ENCODE data around the gene ORMDL1. TPM values are rescaled to one million over a fixed set of nuclear protein-coding genes. Genes with fewer than 3 reads are reported as not detected.

The ORMDL1 gene
- total RNA-seq (2012; rRNA removed): 35.8 and 39.2 TPM in 2 replicates
- polyA plus RNA-seq (2012; rRNA removed): 48.7 and 66.8 TPM in 2 replicates
- 5.4 and 10.2 TPM in 2 replicates for polyA plus RNA-seq (2012; cell fraction: cytosol; rRNA removed)
- polyA plus RNA-seq (2012; cell fraction: nucleus; rRNA removed; ENCODE audit: low replicate concordance): 49.9 and 616 TPM in 2 replicates
- Bru-seq, nascent RNA: percentile 87 among the genes with signal in this experiment
- BruChase-seq, experiment 1, labeled RNA remaining after a 6-hour chase: percentile 82 among the genes with signal in this experiment
- percentile 84 among the genes with signal in this experiment for BruChase-seq, experiment 2, labeled RNA remaining after a 2-hour chase
- long read RNA-seq, transcript ORMDL1-203 (4 exons, 2,009 nt): minor isoform, 18 of 98 reads
- long read RNA-seq, transcript ORMDL1-202 (5 exons, 1,137 nt): minor isoform, 12 of 98 reads
- long read RNA-seq, transcript ORMDL1-201 (3 exons, 2,692 nt): major isoform, 39 of 98 reads
- long read RNA-seq, partial matches to known transcripts: 14 of 98 reads
- long read RNA-seq, other reads (novel, unspliced or antisense): 15 of 98 reads

GRCh38 chr2:189783927-189784867, at the start of gene ORMDL1, which contains the start of gene PMS1:
Gene ORMDL1, minus strand, starts transcription at chr2:189784339. Its CDS starts 1,744 bp downstream, at chr2:189782595.
Gene PMS1, plus strand, starts transcription at chr2:189784450. Its CDS starts 7,360 bp downstream, at chr2:189791810.
- DNase-seq (peak; percentile 95), ATAC-seq (ENCODE audit: low read depth) (peak; percentile 98)
- Histone ChIP-seq H3K14ac (replicated peaks; ENCODE audit: low read depth, low read length) (peak within 1 kb of the TSS; percentile 96), H3K56ac (ENCODE audit: extremely low read depth, insufficient read depth, low read length) (peak within 1 kb of the TSS; percentile 89), H2BK20ac (ENCODE audit: low read depth, low read length) (0 out of 2 replicates have a peak within 1 kb of the TSS, but pooled peaks have one; percentile 48), H4K20me1 (ENCODE audit: insufficient read depth, low read length) (peaks cover 3% of the 10 kb centered on the region), H3K4me1 (ENCODE audit: control insufficient read depth, insufficient read depth, low read length) (peaks cover 4% of the 10 kb centered on the region; the same call in 1 of the 2 replicates), H3K18ac (ENCODE audit: low read depth, low read length) (peak within 1 kb of the TSS; percentile 58), H3K9me3 (ENCODE audit: control insufficient read depth, insufficient read depth, low read length) (no peaks in the 10 kb centered on the region), H2BK120ac (ENCODE audit: low read depth, low read length) (peak within 1 kb of the TSS; percentile 81), H3K27me3 (ENCODE audit: control insufficient read depth, insufficient read depth, low read length) (no peaks in the 10 kb centered on the region), H2BK15ac (ENCODE audit: low read depth, low read length) (peak within 1 kb of the TSS; percentile 59; the same call in 1 of the 3 replicates), H2AK9ac (replicated peaks; ENCODE audit: low read depth, low read length, poor library complexity) (peak within 1 kb of the TSS; percentile 92), H3K4me3 (ENCODE audit: insufficient read depth, low read depth, low read length) (peak within 1 kb of the TSS; percentile 80), H3K9me1 (ENCODE audit: insufficient read depth, low read length) (no peaks in the 10 kb centered on the region; the same call in 1 of the 2 replicates), H3K9ac (ENCODE audit: low read depth, low read length) (peak within 1 kb of the TSS; percentile 85), H2AFZ (replicated peaks; ENCODE audit: low read length, poor library complexity) (peak within 1 kb of the TSS; percentile 99), H3K4ac (ENCODE audit: low read depth, low read length) (peak within 1 kb of the TSS; percentile 90), H3K27ac (ENCODE audit: insufficient read depth, low read length) (peak within 1 kb of the TSS; percentile 89), H3K36me3 (ENCODE audit: control insufficient read depth, insufficient read depth, low read length) (peaks cover 4% of the 10 kb centered on the region), H2AK5ac (ENCODE audit: low read depth, low read length) (peak within 1 kb of the TSS; percentile 54; the same call in 1 of the 2 replicates), H3K23ac (ENCODE audit: low read depth, low read length) (peak within 1 kb of the TSS; percentile 93), H4K8ac (ENCODE audit: low read depth in 2 of 2, low read length in 2 of 2) (peak within 1 kb of the TSS; percentile 93 to 98), H4K91ac (ENCODE audit: insufficient read depth, low read depth, low read length) (peak within 1 kb of the TSS; percentile 84), H2BK5ac (ENCODE audit: low read depth, low read length, poor library complexity, severe bottlenecking) (peak within 1 kb of the TSS; percentile 78), H3K4me2 (ENCODE audit: low read depth, low read length) (peak within 1 kb of the TSS; percentile 97), H4K5ac (ENCODE audit: low read depth, low read length) (peak within 1 kb of the TSS; percentile 66), H3K79me1 (ENCODE audit: low read depth in 1 of 2, low read length in 2 of 2) (peaks cover 27 to 39% of the 10 kb centered on the region in 2 experiments)
- intact Hi-C loops (cut with micrococcal nuclease): loop anchor here (1.0 to 10.0 kb wide), 2 partner anchors 110 to 531 kb away; partner anchors contain the start of genes ANKAR and HIBCH
- ChIA-PET CTCF (interaction anchor here (0.6 kb wide), 1 partner anchor 176 kb away, joined by 3 read pairs; no protein-coding TSS in a partner anchor), POLR2A (ENCODE audit: unreplicated experiment) (interaction anchor here (0.6 kb wide), 1 partner anchor 22 kb away, joined by 4 read pairs; the partner anchor contains the start of gene OSGEPL1)
- 1% methylated on average over 53 of the region's 96 CpGs; no CpG with 5 or more reads in 1 of the 2 experiments for WGBS, 2 experiments (ENCODE audit: extremely low coverage in 2 of 2, insufficient read length in 1 of 2)
- no TSS peak for BruUV-seq (replicated peaks)
- peak; percentile 43; the same call in 1 of the 2 replicates for TF ChIP-seq BHLHE40 (IDR thresholded peaks at IDR 0.05; ENCODE audit: low read depth, low read length)
- TF ChIP-seq MAZ (IDR thresholded peaks at IDR 0.05; ENCODE audit: borderline replicate concordance, low read depth, low read length): peak; percentile 70; the same call in 1 of the 2 replicates
- TF ChIP-seq NFE2L2 (IDR thresholded peaks at IDR 0.05; ENCODE audit: low read depth, low read length): no peak
- no peak for TF ChIP-seq ELK1 (IDR thresholded peaks at IDR 0.05; ENCODE audit: borderline replicate concordance, low read depth, low read length)
- TF ChIP-seq CHD1 (IDR thresholded peaks at IDR 0.05; ENCODE audit: low read depth, low read length): no peak
- TF ChIP-seq MAFK (IDR thresholded peaks at IDR 0.05; ENCODE audit: low read depth, low read length): no peak
- peak; percentile 90 for TF ChIP-seq POLR2A (IDR thresholded peaks at IDR 0.05; ENCODE audit: low read depth, low read length)
- TF ChIP-seq MXI1 (IDR thresholded peaks at IDR 0.05; ENCODE audit: borderline replicate concordance, low read depth, low read length): peak; percentile 96
- no peak; the same call in 1 of the 2 replicates for TF ChIP-seq FOS (IDR thresholded peaks at IDR 0.05; ENCODE audit: low read depth, low read length)
- no peak for TF ChIP-seq CEBPB (IDR thresholded peaks at IDR 0.05; ENCODE audit: low read depth, low read length)
- in situ Hi-C loops (cut with MboI; ENCODE audit: low sequenced_read_pairs): no loop called here
- dilution Hi-C loops (cut with HindIII; ENCODE audit: low sequenced_read_pairs, unreplicated experiment): no loop called here

Measured in IMR-90 (cell line).